IMR-90 (cell line): Measurements from ENCODE around the gene GPR17. TPM values are rescaled to one million over a fixed set of nuclear protein-coding genes. Genes with fewer than 3 reads are reported as not detected.

Experiments used
- ATAC-seq: fragments of 200-7000 bp; cut with Tn5 transposase; 2 replicates; pipeline ENCODE4 v1.9.1; 2020; ENCODE audit warnings: low read depth, mild to moderate bottlenecking, moderate library complexity
- BruUV-seq: library from RNA; stranded (reverse); fragments of 400-500 nt; replicated peaks from 2 replicates; lab custom pipeline; 2021; lab: Mats Ljungman, UMichigan
- CTCF ChIA-PET: fragments of 300-600 bp; formaldehyde crosslinking; extraction: SDS; loops from one replicate; lab custom pipeline; 2021; ENCODE audit warnings: antibody characterized with exemption; lab: Yijun Ruan, JAX
- POLR2A ChIA-PET: fragments of 300-600 bp; sonication (Branson Sonifier 250); formaldehyde crosslinking; loops from one replicate; lab custom pipeline; 2022; ENCODE audit warnings: antibody characterized with exemption; ENCODE audit not compliant: unreplicated experiment; lab: Charles Lee
- DNase-seq: peaks from one replicate; pipeline ENCODE4 v3.0.0; 2013
- H2AFZ ChIP-seq: replicated peaks from 2 replicates; pipeline ENCODE3; 2013; ENCODE audit warnings: low read length, mild to moderate bottlenecking; ENCODE audit not compliant: poor library complexity
- H2AK5ac ChIP-seq: 2 replicates; pipeline ENCODE4 v1.6.1; 2013; ENCODE audit warnings: low read depth, low read length, inconsistent platforms
- H2AK9ac ChIP-seq: replicated peaks from 2 replicates; pipeline ENCODE3; 2013; ENCODE audit warnings: mild to moderate bottlenecking, low read depth, low read length, moderate library complexity; ENCODE audit not compliant: poor library complexity
- H2BK120ac ChIP-seq: 2 replicates; pipeline ENCODE4 v1.6.1; 2013; ENCODE audit warnings: low read depth, low read length, inconsistent platforms
- H2BK15ac ChIP-seq: 3 replicates; pipeline ENCODE4 v1.6.1; 2013; ENCODE audit warnings: low read depth, low read length, inconsistent platforms
- H2BK20ac ChIP-seq: 2 replicates; pipeline ENCODE4 v1.6.1; 2013; ENCODE audit warnings: low read depth, mild to moderate bottlenecking, inconsistent platforms, low read length, moderate library complexity
- H2BK5ac ChIP-seq: 2 replicates; pipeline ENCODE4 v1.6.1; 2013; ENCODE audit warnings: mild to moderate bottlenecking, low read depth, low read length, inconsistent platforms; ENCODE audit not compliant: poor library complexity, severe bottlenecking
- H3K14ac ChIP-seq: replicated peaks from 2 replicates; pipeline ENCODE4 v1.6.1; 2013; ENCODE audit warnings: low read depth, low read length, inconsistent platforms
- H3K18ac ChIP-seq: 2 replicates; pipeline ENCODE4 v1.6.1; 2013; ENCODE audit warnings: low read depth, low read length, control low read depth
- H3K23ac ChIP-seq: 2 replicates; pipeline ENCODE4 v1.6.1; 2013; ENCODE audit warnings: low read depth, low read length, inconsistent platforms
- H3K27ac ChIP-seq: 2 replicates; pipeline ENCODE4 v1.5.1; 2013; ENCODE audit warnings: mild to moderate bottlenecking, control low read depth, low read length; ENCODE audit not compliant: insufficient read depth
- H3K27me3 ChIP-seq: 2 replicates; pipeline ENCODE4 v1.6.1; 2013; ENCODE audit warnings: low read length; ENCODE audit not compliant: control insufficient read depth, insufficient read depth
- H3K36me3 ChIP-seq: 2 replicates; pipeline ENCODE4 v1.6.1; 2013; ENCODE audit warnings: low read length, mixed read lengths; ENCODE audit not compliant: control insufficient read depth, insufficient read depth
- H3K4ac ChIP-seq: 2 replicates; pipeline ENCODE4 v1.6.1; 2013; ENCODE audit warnings: low read depth, low read length, inconsistent platforms
- H3K4me1 ChIP-seq: 2 replicates; pipeline ENCODE4 v1.6.1; 2013; ENCODE audit warnings: low read length, mixed read lengths; ENCODE audit not compliant: control insufficient read depth, insufficient read depth
- H3K4me2 ChIP-seq: 2 replicates; pipeline ENCODE4 v1.6.1; 2013; ENCODE audit warnings: low read depth, mild to moderate bottlenecking, control low read depth, low read length, moderate library complexity
- H3K4me3 ChIP-seq: 2 replicates; pipeline ENCODE4 v1.5.1; 2013; ENCODE audit warnings: low read depth, mild to moderate bottlenecking, control low read depth, low read length, moderate library complexity; ENCODE audit not compliant: insufficient read depth
- H3K56ac ChIP-seq: 2 replicates; pipeline ENCODE4 v1.6.1; 2013; ENCODE audit warnings: low read length, inconsistent platforms; ENCODE audit not compliant: insufficient read depth; ENCODE audit errors: extremely low read depth
- H3K79me1 ChIP-seq, 2 experiments: 2 replicates each; pipeline ENCODE4 v1.6.1; 2013; ENCODE audit warnings: low read length in 2 of 2, inconsistent platforms in 1 of 2, low read depth in 1 of 2
- H3K9ac ChIP-seq: 2 replicates; pipeline ENCODE4 v1.6.1; 2013; ENCODE audit warnings: low read depth, low read length, control low read depth
- H3K9me1 ChIP-seq: 2 replicates; pipeline ENCODE4 v1.6.1; 2013; ENCODE audit warnings: low read length, inconsistent platforms; ENCODE audit not compliant: insufficient read depth
- H3K9me3 ChIP-seq: 2 replicates; pipeline ENCODE4 v1.6.1; 2013; ENCODE audit warnings: low read length; ENCODE audit not compliant: control insufficient read depth, insufficient read depth
- H4K20me1 ChIP-seq: 2 replicates; pipeline ENCODE4 v1.6.1; 2013; ENCODE audit warnings: low read length, inconsistent platforms; ENCODE audit not compliant: insufficient read depth
- H4K5ac ChIP-seq: 2 replicates; pipeline ENCODE4 v1.6.1; 2013; ENCODE audit warnings: mild to moderate bottlenecking, low read depth, low read length, control low read depth
- H4K8ac ChIP-seq, 2 experiments: 2 replicates each; pipeline ENCODE4 v1.6.1; 2013; ENCODE audit warnings: low read depth in 2 of 2, low read length in 2 of 2, control low read depth in 1 of 2, inconsistent platforms in 1 of 2
- H4K91ac ChIP-seq: 2 replicates; pipeline ENCODE4 v1.6.1; 2013; ENCODE audit warnings: low read depth, low read length, inconsistent platforms; ENCODE audit not compliant: insufficient read depth
- BHLHE40 ChIP-seq: fragments of 150-350 bp; IDR thresholded peaks from 2 replicates; pipeline ENCODE4 v1.6.1; 2016; ENCODE audit warnings: mild to moderate bottlenecking, low read depth, low read length
- CEBPB ChIP-seq: IDR thresholded peaks from 2 replicates; pipeline ENCODE4 v1.6.1; 2012; ENCODE audit warnings: low read depth, low read length, improper control_type of control experiment
- CHD1 ChIP-seq: IDR thresholded peaks from 2 replicates; pipeline ENCODE4 v1.6.1; 2012; ENCODE audit warnings: low read depth, low read length, improper control_type of control experiment
- CTCF ChIP-seq: conservative IDR thresholded peaks from 2 replicates; pipeline ENCODE4 v1.5.1; 2012; ENCODE audit warnings: mild to moderate bottlenecking, low read depth, low read length, improper control_type of control experiment
- MXI1 ChIP-seq: IDR thresholded peaks from 2 replicates; pipeline ENCODE4 v1.6.1; 2012; ENCODE audit warnings: low read depth, mild to moderate bottlenecking, low read length, moderate library complexity, borderline replicate concordance
- NFE2L2 ChIP-seq: fragments of 150-350 bp; IDR thresholded peaks from 2 replicates; pipeline ENCODE4 v1.6.1; 2016; ENCODE audit warnings: low read depth, mild to moderate bottlenecking, low read length
- POLR2A ChIP-seq: IDR thresholded peaks from 2 replicates; pipeline ENCODE4 v1.6.1; 2012; ENCODE audit warnings: mild to moderate bottlenecking, low read depth, low read length
- RCOR1 ChIP-seq: IDR thresholded peaks from 2 replicates; pipeline ENCODE4 v1.6.1; 2012; ENCODE audit warnings: mild to moderate bottlenecking, low read length, improper control_type of control experiment; ENCODE audit not compliant: insufficient replicate concordance
- RFX5 ChIP-seq: IDR thresholded peaks from 2 replicates; pipeline ENCODE4 v1.8.0; 2012; ENCODE audit warnings: low read depth, mild to moderate bottlenecking, low read length, moderate library complexity
- USF2 ChIP-seq: fragments of 150-350 bp; IDR thresholded peaks from 2 replicates; pipeline ENCODE4 v1.6.1; 2017; ENCODE audit warnings: mild to moderate bottlenecking, antibody characterized with exemption, low read length, low read depth
- WGBS, 2 experiments: methylation state at CpG; one replicate each; pipeline versions ENCODE4 v1.1.5 to v1.1.7; 2013; ENCODE audit warnings: missing lambda C conversion rate in 2 of 2; ENCODE audit not compliant: insufficient read length in 1 of 2; ENCODE audit errors: extremely low coverage in 2 of 2; 5-methylcytosine and 5-hydroxymethylcytosine counted together
- dilution Hi-C: fragments of 300-500 bp; cut with HindIII; formaldehyde crosslinking; loops from one replicate; pipeline ENCODE4 v1.14.3; 2018; ENCODE audit warnings: low sequenced_read_pairs; ENCODE audit not compliant: unreplicated experiment
- in situ Hi-C: fragments of 300-500 bp; cut with MboI; formaldehyde crosslinking; loops from 3 replicates; pipeline ENCODE4 v1.14.3; 2019; ENCODE audit warnings: low sequenced_read_pairs, inconsistent platforms, mixed read lengths
- intact Hi-C: fragments of 100-400 bp; cut with micrococcal nuclease; formaldehyde crosslinking; loops from 2 replicates; pipeline ENCODE4 v1.10.0; 2022
- polyA plus RNA-seq, 3 experiments: library from polyadenylated mRNA; depleted of rRNA; stranded (reverse); fragments of >200 nt; gene quantifications; 2 replicates each; pipeline ENCODE4 v1.2.3, GENCODE V29; 2012; ENCODE audit warnings: low replicate concordance in 1 of 3
- total RNA-seq: library from RNA; depleted of rRNA; stranded (reverse); fragments of >200 nt; gene quantifications from 2 replicates; pipeline ENCODE4 v1.2.3, GENCODE V29; 2012

The GPR17 gene
- total and polyA plus RNA-seq, 2 of the 4 experiments (the other 2 are of a cell fraction), result not detected

GRCh38 chr2:127665267-127665893 lies 19.4 kb downstream of the GPR17 start:
- intact Hi-C loops, result no loop called here
- Histone ChIP-seq H2AFZ (no peak overlapping the region), H3K4me3 (no peak overlapping the region), H2BK120ac (no peak overlapping the region), H2BK20ac (no peak overlapping the region), H2AK9ac (no peak overlapping the region), H3K79me1 (peaks cover 19 to 67% of the 10 kb centered on the region in 2 experiments), H2BK5ac (no peak overlapping the region), H3K9me1 (peaks cover 18% of the 10 kb centered on the region), H3K36me3 (peaks cover 4% of the 10 kb centered on the region; the same call in 1 of the 2 replicates), H3K27me3 (no peaks in the 10 kb centered on the region), H3K4me1 (peaks cover 14% of the 10 kb centered on the region), H3K14ac (no peak overlapping the region), H3K56ac (no peak overlapping the region), H4K20me1 (peaks cover 67% of the 10 kb centered on the region), H3K9ac (no peak overlapping the region), H4K5ac (no peak overlapping the region), H3K9me3 (no peaks in the 10 kb centered on the region), H3K27ac (no peak overlapping the region), H3K4ac (no peak overlapping the region), H4K8ac (no peak overlapping the region), H3K23ac (no peak overlapping the region; the same call in 1 of the 2 replicates), H4K91ac (no peak overlapping the region), H3K18ac (no peak overlapping the region), H3K4me2 (no peak overlapping the region), H2BK15ac (no peak overlapping the region), H2AK5ac (no peak overlapping the region)
- ChIA-PET CTCF (no interaction called here), POLR2A (no interaction called here)
- in situ Hi-C loops, result no loop called here
- WGBS, 2 experiments, result no CpG with 5 or more reads among the region's 8 CpGs
- ATAC-seq (no peak), DNase-seq (no peak)
- dilution Hi-C loops, result no loop called here
- no TSS peak for BruUV-seq
- TF ChIP-seq POLR2A, result no peak
- TF ChIP-seq BHLHE40, result no peak
- TF ChIP-seq RCOR1, result no peak
- TF ChIP-seq RFX5, result no peak
- no peak for TF ChIP-seq USF2
- no peak for TF ChIP-seq CTCF
- no peak for TF ChIP-seq MXI1
- TF ChIP-seq CEBPB, result no peak
- TF ChIP-seq CHD1, result no peak
- no peak for TF ChIP-seq NFE2L2
